ENCODE measurements around the gene IQUB. TPM values are rescaled to one million over a fixed set of nuclear protein-coding genes. Genes with fewer than 3 reads are reported as not detected.
"Not testable (repeated sequence)": the region's sequence is repeated elsewhere in the genome, so short reads cannot be mapped to it uniquely, and the experiment has no call there.

IQUB gene
- total RNA-seq, 4 donors from 2014 or later = 5.4 to 11.7 (median 11.5) TPM

DNA sequence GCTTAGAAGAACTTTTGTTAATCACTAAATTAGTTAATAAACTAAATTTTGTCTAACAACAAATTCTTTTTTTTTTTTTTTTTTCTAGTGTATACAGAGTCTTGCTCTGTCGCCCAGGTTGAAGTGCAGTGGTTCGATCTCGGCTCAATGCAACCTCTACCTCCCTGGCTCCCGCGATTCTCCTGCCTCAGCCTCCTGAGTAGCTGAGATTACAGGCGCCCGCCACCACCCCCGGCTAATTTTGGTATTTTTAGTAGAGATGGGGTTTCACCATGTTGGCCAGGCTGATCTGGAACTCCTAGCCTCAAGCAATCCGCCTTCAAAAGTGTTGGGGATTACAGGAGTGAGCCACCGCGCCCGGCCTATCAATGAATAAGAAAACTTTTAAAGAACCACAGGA lies 1.1 kb upstream of the IQUB start:
- no peaks in the 10 kb centered on the region for H3K27me3 ChIP-seq
- WGBS, 2 donors = 90 to 94% methylated on average over 12 of the region's 12 CpGs
- H3K36me3 ChIP-seq = no peaks in the 10 kb centered on the region
- no peaks in the 10 kb centered on the region for H3K9me3 ChIP-seq
- TF ChIP-seq CTCF (IDR thresholded peaks at IDR 0.05) (no peak), POLR2A (IDR thresholded peaks at IDR 0.05) (no peak)
- H3K27ac ChIP-seq = peak overlapping the region in 2 of 3 donors; percentile 88
- intact Hi-C loops (cut with DNase I) = loop anchor here (5.0 kb wide), 1 partner anchor 43 kb away; no protein-coding TSS in a partner anchor
- H3K4me3 ChIP-seq (replicated peaks in 1 of 3) = no peak overlapping the region
- DNase-seq = peak; percentile 3 to 27
- H3K4me1 ChIP-seq = no peaks in the 10 kb centered on the region

GRCh38 chr7:123533929-123534382 lies 439 bp downstream of the IQUB start:
- Histone ChIP-seq H3K27me3 (no peaks in the 10 kb centered on the region), H3K4me1 (no peaks in the 10 kb centered on the region), H3K36me3 (no peaks in the 10 kb centered on the region), H3K4me3 (replicated peaks in 1 of 3) (peak overlapping the region in 2 of 3 donors; percentile 45 to 61), H3K27ac (peak overlapping the region; percentile 75 to 88 (median 88)), H3K9me3 (no peaks in the 10 kb centered on the region)
- no peak for TF ChIP-seq POLR2A (IDR thresholded peaks at IDR 0.05)
- no peak for TF ChIP-seq CTCF (IDR thresholded peaks at IDR 0.05)
- 4% methylated on average over 9 of the region's 9 CpGs for WGBS, 2 donors
- no peak for DNase-seq
- intact Hi-C loops (cut with DNase I) = no loop called here

DNA sequence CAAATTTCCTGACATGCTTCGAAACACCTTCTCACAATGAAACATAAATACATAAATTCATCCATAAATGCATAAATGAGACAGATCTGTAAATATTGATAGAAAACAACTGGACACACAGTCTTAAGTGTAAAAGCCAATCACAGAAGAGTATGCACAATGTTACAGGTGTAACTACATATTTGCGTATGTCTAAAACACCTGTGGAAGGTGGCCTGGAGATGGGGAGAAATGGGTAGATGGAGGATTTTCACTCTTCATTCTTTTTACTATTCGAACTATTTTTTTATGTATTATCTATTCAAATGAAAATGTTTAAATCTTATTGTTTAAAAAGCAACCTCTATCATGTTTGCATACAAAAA lies 860 bp downstream of the IQUB start:
- intact Hi-C loops (cut with DNase I) = no loop called here
- 72 to 75% methylated on average over 3 of the region's 3 CpGs for WGBS, 2 donors
- peak overlapping the region; percentile 75 to 88 (median 88) for H3K27ac ChIP-seq

DNA sequence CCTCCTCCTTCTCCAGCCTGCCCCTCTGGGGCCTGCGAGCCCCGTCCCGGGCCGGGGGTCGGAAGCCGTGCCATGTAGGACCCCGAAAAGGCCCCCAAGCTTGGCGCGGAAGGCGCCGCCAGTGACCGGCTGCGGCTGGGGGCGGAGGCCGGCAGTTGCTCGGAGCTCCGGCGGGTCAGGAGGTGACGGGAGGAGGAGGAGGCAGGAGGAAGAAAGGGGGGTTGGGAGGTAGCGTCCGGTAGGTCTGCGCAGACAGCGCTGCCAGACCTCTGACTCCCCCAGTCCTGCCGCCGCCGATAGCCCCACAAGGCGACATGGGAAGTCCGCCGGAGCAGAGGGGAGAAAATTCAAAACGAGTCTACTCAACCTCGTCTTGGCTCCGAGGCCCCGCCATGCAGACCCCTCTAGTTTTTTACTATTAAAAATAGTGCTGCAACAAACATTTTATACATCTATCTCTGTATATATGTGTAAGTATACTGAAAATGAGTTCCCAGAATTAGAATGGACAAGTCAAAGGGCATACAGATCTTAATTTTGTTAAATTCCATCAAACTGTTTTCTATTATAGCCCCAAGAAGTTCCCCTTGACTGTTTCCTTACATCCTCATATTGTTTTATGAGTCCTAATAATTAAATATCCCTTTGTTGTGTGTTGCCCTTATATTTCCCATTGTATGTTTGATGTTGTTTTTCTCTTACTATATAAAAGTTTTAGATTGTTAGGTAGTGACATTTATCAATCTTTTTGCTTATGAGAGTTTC lies 1.4 kb downstream of the IQUB start:
- WGBS, 2 donors = 2 to 3% methylated on average over 17 to 23 of the region's 33 CpGs
- H3K4me1 ChIP-seq; H3K36me3 ChIP-seq; H3K9me3 ChIP-seq; H3K27me3 ChIP-seq; intact Hi-C loops (cut with DNase I): not testable (repeated sequence)
- peak overlapping the region in 1 of 3 donors; percentile 31 for H3K4me3 ChIP-seq (replicated peaks in 1 of 3)
- peak overlapping the region; percentile 11 to 88 (median 61) for H3K27ac ChIP-seq
- TF ChIP-seq POLR2A (IDR thresholded peaks at IDR 0.05) = peak in 1 of 2 donors; percentile 28
- peak; percentile 30 to 51 for DNase-seq

More for the DNA sequence above, 860 bp downstream of the IQUB start:
- Histone ChIP-seq H3K27me3 (no peaks in the 10 kb centered on the region), H3K36me3 (no peaks in the 10 kb centered on the region), H3K9me3 (no peaks in the 10 kb centered on the region), H3K4me3 (replicated peaks in 1 of 3) (no peak overlapping the region), H3K4me1 (no peaks in the 10 kb centered on the region)
- DNase-seq = no peak
- TF ChIP-seq CTCF (IDR thresholded peaks at IDR 0.05) (no peak), POLR2A (IDR thresholded peaks at IDR 0.05) (no peak)

DNA sequence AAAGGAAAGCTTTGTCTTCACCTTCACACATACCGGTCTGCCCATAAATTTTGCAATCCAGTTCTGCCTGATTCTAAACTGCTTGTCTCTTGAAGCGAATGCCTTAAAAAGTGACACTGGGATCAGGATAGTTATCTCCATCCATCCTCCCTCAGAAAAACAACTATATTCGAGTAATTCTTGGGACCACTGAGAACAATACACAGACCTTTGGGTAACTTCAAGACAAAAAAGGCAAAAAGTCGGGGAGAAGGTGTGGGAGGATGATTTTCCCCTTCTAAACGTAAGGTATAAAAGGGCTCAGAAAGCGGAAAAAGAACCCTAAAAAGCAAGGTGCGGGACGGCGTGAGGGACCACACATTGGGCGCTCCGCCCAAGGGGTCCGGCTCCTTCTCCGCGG lies 2.1 kb downstream of the IQUB start:
- H3K36me3 ChIP-seq; H3K27me3 ChIP-seq; DNase-seq; H3K9me3 ChIP-seq; H3K4me1 ChIP-seq; intact Hi-C loops (cut with DNase I): not testable (repeated sequence)
- peak overlapping the region in 1 of 3 donors; percentile 31 for H3K4me3 ChIP-seq (replicated peaks in 1 of 3)
- 17 to 20% methylated on average over 6 of the region's 14 CpGs for WGBS, 2 donors
- peak overlapping the region in 2 of 3 donors; percentile 51 to 88 for H3K27ac ChIP-seq

DNA sequence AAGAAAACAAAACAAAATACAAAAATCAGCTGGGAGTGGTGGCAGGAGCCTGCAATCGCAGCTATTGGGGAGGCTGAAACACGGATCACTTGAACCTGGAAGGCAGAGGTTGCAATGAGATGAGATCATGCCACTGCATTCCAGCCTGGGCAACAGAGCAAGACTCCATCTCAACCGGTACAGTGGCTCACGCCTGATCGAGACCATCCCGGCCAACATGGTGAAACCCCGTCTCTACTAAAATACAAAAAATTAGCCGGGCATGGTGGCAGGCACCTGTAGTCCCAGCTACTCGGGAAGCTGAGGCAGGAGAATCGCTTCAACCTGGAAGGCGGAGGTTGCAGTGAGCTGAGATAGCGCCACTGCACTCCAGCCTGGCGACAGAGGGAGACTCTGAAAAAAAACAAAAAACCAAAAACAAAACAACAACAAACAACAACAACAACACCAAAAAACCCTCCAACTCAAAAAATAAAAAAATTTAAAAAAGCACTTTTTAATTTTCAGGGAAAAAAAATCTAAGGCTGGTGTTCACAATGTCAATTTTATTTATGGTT lies 4.3 kb downstream of the IQUB start:
- H3K4me1 ChIP-seq; H3K27ac ChIP-seq; H3K36me3 ChIP-seq; H3K4me3 ChIP-seq (replicated peaks in 1 of 3); H3K9me3 ChIP-seq; H3K27me3 ChIP-seq; DNase-seq; intact Hi-C loops (cut with DNase I): not testable (repeated sequence)
- 94 to 95% methylated on average over 13 of the region's 13 CpGs for WGBS, 2 donors

Measured in thyroid gland (tissue), 4 donors.